Progenitor cell of endocrine pancreas (in vitro differentiated cells): Measurements from ENCODE around the gene CD200R1. TPM values are rescaled to one million over a fixed set of nuclear protein-coding genes. Genes with fewer than 3 reads are reported as not detected.

Experiments used
- DNase-seq: peaks from one replicate; pipeline ENCODE4 v3.0.0; 2021; ENCODE audit warnings: low spot score; ENCODE audit not compliant: unreplicated experiment
- H3K27ac Mint-ChIP-seq: 2 replicates; pipeline ENCODE4 v1.8.0; 2021; ENCODE audit warnings: mild to moderate bottlenecking, moderate library complexity, mixed read lengths
- H3K27me3 Mint-ChIP-seq: 2 replicates; pipeline ENCODE4 v1.8.0; 2021; ENCODE audit warnings: mixed read lengths
- H3K36me3 Mint-ChIP-seq: 2 replicates; pipeline ENCODE4 v1.8.0; 2022; ENCODE audit warnings: mixed read lengths; ENCODE audit not compliant: insufficient read depth
- H3K4me1 Mint-ChIP-seq: 2 replicates; pipeline ENCODE4 v1.8.0; 2021; ENCODE audit warnings: low read depth, mixed read lengths
- H3K4me3 Mint-ChIP-seq: 2 replicates; pipeline ENCODE4 v1.8.0; 2021; ENCODE audit warnings: low read depth, mild to moderate bottlenecking, moderate library complexity, mixed read lengths
- H3K9me3 Mint-ChIP-seq: 2 replicates; pipeline ENCODE4 v1.8.0; 2021; ENCODE audit warnings: low read depth, mixed read lengths
- total RNA-seq: library from RNA; stranded (reverse); gene quantifications from 2 replicates; pipeline ENCODE4 v1.2.1, GENCODE V29; 2021
- TF ChIP-seq, protein P1 (sequence below): fragments of 200-600 bp; sonication (generic); IDR thresholded peaks from one replicate; pipeline ENCODE4 v1.5.0; 2021; ENCODE audit warnings: antibody characterized with exemption, mild to moderate bottlenecking; ENCODE audit not compliant: unreplicated experiment

The CD200R1 gene
- total RNA-seq, 1 donor from 2014 or later = not detected

DNA sequence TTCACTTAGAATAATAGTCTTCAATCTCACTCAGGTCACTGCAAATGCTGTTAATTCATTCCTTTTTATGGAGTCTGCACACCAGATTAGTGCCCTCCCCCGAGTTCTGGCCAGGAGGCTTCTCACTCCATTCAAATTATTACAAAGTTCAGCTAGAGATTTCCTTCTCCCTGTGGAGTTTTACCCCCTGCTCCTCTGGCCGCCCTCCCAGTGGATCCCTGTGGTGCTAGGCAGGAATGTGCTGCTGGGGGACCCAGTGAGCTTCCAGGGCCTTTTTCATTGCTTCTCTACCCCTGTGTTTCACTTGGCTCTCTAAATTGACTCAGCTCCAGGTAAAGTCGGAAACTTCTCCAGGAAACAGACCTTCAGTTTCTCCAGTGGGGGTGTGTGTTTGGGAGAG is 85.5 kb downstream of the CD200R1 start:
- Mint-ChIP-seq H3K36me3 (peaks cover 1% of the 10 kb centered on the region), H3K27ac (no peak overlapping the region), H3K4me3 (no peak overlapping the region), H3K4me1 (peaks cover 2% of the 10 kb centered on the region), H3K9me3 (peaks cover 8% of the 10 kb centered on the region), H3K27me3 (no peaks in the 10 kb centered on the region)
- TF ChIP-seq, protein P1, sequence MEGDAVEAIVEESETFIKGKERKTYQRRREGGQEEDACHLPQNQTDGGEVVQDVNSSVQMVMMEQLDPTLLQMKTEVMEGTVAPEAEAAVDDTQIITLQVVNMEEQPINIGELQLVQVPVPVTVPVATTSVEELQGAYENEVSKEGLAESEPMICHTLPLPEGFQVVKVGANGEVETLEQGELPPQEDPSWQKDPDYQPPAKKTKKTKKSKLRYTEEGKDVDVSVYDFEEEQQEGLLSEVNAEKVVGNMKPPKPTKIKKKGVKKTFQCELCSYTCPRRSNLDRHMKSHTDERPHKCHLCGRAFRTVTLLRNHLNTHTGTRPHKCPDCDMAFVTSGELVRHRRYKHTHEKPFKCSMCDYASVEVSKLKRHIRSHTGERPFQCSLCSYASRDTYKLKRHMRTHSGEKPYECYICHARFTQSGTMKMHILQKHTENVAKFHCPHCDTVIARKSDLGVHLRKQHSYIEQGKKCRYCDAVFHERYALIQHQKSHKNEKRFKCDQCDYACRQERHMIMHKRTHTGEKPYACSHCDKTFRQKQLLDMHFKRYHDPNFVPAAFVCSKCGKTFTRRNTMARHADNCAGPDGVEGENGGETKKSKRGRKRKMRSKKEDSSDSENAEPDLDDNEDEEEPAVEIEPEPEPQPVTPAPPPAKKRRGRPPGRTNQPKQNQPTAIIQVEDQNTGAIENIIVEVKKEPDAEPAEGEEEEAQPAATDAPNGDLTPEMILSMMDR = no peak
- DNase-seq = no peak

DNA sequence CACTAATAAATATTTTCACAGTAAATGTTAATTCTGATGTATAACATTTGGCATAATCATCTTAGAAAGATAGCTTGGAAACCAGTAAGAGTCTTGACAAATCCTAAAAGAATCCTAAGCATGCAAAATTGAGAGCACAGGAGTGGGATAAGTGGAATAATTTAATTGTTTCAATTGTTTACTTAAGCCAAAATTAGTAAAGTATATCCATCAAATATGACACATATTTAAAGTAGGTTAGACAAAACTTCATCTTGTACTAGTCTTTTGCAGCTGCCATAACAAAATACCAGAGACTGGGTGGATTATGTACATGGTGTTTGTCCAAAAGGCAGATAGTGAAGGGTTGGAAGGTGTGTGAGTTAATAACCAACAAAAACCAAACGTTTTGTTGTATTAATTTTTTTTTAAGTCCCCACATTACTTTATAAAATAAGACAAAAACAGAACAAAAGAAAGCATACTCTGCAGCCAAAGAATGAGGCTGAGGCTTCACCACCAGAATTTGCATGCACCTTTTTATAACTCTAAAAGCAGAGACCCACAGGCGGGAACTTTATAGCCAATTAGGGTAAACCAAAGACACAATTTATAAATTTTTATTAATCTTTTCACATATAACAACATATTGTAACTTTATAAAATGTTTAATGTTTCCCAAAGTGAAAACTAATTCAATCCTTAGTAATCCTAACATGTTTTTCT is 86.4 kb downstream of the CD200R1 start:
- no peak for DNase-seq
- no peaks in the 10 kb centered on the region for H3K27me3 Mint-ChIP-seq
- peaks cover 1% of the 10 kb centered on the region for H3K36me3 Mint-ChIP-seq
- peaks cover 5% of the 10 kb centered on the region for H3K9me3 Mint-ChIP-seq
- H3K4me1 Mint-ChIP-seq = no peaks in the 10 kb centered on the region
- no peak overlapping the region for H3K4me3 Mint-ChIP-seq
- TF ChIP-seq, protein P1 = no peak
- no peak overlapping the region for H3K27ac Mint-ChIP-seq

GRCh38 chr3:112884678-112885290 is 90.1 kb downstream of the CD200R1 start:
- no peaks in the 10 kb centered on the region for H3K4me1 Mint-ChIP-seq
- no peak for DNase-seq

DNA sequence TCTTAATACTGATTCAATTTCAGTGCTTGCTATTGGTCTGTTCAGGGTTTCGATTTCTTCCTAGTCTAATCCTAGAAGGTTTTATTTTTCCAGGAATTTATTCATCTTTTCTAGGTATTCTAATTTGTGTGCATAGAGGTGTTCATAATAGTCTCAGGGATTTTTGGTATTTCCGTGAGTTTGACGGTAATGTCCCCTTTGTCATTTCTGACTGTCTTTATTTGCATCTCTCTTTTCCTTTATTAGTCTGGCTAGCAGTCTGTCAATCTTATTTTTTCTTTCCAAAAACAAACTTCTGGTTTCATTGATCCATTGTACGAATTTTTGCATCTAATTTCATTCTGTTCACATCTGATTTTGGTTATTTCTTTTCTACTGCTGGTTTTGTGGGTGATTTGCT is 93.0 kb downstream of the CD200R1 start:
- no peaks in the 10 kb centered on the region for H3K36me3 Mint-ChIP-seq
- H3K27me3 Mint-ChIP-seq = no peaks in the 10 kb centered on the region
- peaks cover 8% of the 10 kb centered on the region for H3K9me3 Mint-ChIP-seq
- H3K27ac Mint-ChIP-seq = no peak overlapping the region
- TF ChIP-seq, protein P1 = no peak
- DNase-seq = no peak
- no peaks in the 10 kb centered on the region for H3K4me1 Mint-ChIP-seq
- H3K4me3 Mint-ChIP-seq = no peak overlapping the region

More at GRCh38 chr3:112884678-112885290, 90.1 kb downstream of the CD200R1 start:
- H3K27ac Mint-ChIP-seq = no peak overlapping the region
- no peak overlapping the region for H3K4me3 Mint-ChIP-seq
- no peaks in the 10 kb centered on the region for H3K36me3 Mint-ChIP-seq
- no peaks in the 10 kb centered on the region for H3K27me3 Mint-ChIP-seq
- TF ChIP-seq, protein P1 = no peak
- H3K9me3 Mint-ChIP-seq = peaks cover 5% of the 10 kb centered on the region

DNA sequence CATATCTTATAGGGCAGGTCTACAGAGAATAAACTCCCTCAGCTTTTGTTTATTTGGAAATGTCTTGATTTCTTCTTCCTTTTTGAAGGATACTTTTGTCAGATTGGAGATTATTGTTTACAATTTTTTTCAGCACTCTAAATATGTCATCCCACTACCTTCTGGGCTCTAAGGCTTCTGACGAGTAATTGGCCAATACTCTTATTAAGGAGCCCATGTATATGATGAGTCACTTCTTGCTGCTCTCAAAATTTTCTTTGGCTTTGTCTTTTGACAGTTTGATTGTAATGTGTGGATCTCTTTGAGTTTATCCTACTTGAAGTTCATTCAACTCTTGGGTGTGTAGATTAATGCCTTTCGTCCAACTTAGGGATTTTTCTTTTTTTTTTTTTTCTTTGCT is 99.3 kb downstream of the CD200R1 start:
- H3K4me1 Mint-ChIP-seq = no peaks in the 10 kb centered on the region
- no peaks in the 10 kb centered on the region for H3K27me3 Mint-ChIP-seq
- no peak for DNase-seq
- no peak overlapping the region for H3K27ac Mint-ChIP-seq
- TF ChIP-seq, protein P1 = no peak
- H3K36me3 Mint-ChIP-seq = no peaks in the 10 kb centered on the region
- H3K9me3 Mint-ChIP-seq = peaks cover 8% of the 10 kb centered on the region
- H3K4me3 Mint-ChIP-seq = no peak overlapping the region
